Fibroblast of pulmonary artery (primary cell): ENCODE measurements around the gene AGPAT1.
"Not testable (repeated sequence)": the region's sequence is repeated elsewhere in the genome, so short reads cannot be mapped to it uniquely, and the experiment has no call there.

Experiments
- DNase-seq: peaks from one replicate; pipeline ENCODE4 v3.0.0-alpha.2; 2010; ENCODE audit warnings: low read depth
- H3K4me3 ChIP-seq: replicated peaks from 2 replicates; pipeline ENCODE4 v1.5.1; 2011; ENCODE audit warnings: low read depth, mild to moderate bottlenecking, control low read depth, low read length, moderate library complexity
- TF ChIP-seq, protein P1 (sequence below): IDR thresholded peaks from 2 replicates; pipeline ENCODE4 v1.5.1; 2011; ENCODE audit warnings: mild to moderate bottlenecking, control low read depth, low read length, inconsistent platforms; ENCODE audit errors: missing control alignments

Gene AGPAT1

DNA sequence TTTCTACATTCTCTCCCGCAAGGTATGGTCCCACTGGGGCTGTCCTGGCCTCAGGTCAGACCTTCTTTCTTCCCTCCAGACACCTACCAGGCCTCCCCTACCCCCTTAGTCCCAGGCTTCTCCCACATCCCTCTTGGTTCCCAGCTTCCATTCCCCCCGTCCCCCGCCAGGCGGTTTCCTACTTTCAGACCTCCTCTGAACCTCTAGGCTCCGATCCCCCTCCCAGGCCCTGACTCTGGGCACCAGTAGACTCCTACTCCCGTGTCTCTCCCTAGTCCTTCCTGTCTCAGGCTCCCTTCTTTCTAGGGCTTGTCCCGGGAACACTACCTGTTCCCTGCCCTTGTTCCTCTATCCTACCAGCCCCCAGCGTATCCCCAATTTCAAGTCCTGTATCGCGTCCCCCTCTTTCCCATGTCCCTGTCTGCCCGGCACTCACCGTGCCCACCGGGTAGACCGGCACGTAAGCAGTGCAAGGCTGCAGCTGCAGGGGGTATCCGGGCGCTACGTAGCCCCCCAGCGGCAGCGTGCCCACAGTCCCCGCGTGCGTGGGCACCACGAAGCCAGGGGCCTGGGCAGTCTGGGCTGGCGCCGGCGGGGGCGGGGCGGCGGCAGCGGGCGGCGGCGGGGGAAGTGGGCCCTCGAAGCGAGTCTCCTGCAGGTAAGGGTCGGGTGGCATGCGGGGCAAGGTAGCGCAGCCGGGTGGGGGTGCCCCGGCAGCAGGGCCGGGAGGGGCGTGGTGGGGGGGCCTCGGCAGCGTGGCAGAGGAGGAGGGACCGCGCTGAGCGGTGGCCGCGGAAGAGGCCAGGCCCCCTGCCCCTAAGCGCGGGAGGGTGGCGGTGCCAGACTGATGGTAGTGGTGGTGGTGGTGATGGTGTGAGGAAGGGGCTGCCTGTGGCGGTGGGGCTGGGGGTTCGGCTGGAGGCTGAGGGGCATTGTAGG, 25.7 kb downstream of the AGPAT1 start:
- no peak overlapping the region for H3K4me3 ChIP-seq
- TF ChIP-seq, protein P1, sequence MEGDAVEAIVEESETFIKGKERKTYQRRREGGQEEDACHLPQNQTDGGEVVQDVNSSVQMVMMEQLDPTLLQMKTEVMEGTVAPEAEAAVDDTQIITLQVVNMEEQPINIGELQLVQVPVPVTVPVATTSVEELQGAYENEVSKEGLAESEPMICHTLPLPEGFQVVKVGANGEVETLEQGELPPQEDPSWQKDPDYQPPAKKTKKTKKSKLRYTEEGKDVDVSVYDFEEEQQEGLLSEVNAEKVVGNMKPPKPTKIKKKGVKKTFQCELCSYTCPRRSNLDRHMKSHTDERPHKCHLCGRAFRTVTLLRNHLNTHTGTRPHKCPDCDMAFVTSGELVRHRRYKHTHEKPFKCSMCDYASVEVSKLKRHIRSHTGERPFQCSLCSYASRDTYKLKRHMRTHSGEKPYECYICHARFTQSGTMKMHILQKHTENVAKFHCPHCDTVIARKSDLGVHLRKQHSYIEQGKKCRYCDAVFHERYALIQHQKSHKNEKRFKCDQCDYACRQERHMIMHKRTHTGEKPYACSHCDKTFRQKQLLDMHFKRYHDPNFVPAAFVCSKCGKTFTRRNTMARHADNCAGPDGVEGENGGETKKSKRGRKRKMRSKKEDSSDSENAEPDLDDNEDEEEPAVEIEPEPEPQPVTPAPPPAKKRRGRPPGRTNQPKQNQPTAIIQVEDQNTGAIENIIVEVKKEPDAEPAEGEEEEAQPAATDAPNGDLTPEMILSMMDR = no peak
- no peak for DNase-seq

DNA sequence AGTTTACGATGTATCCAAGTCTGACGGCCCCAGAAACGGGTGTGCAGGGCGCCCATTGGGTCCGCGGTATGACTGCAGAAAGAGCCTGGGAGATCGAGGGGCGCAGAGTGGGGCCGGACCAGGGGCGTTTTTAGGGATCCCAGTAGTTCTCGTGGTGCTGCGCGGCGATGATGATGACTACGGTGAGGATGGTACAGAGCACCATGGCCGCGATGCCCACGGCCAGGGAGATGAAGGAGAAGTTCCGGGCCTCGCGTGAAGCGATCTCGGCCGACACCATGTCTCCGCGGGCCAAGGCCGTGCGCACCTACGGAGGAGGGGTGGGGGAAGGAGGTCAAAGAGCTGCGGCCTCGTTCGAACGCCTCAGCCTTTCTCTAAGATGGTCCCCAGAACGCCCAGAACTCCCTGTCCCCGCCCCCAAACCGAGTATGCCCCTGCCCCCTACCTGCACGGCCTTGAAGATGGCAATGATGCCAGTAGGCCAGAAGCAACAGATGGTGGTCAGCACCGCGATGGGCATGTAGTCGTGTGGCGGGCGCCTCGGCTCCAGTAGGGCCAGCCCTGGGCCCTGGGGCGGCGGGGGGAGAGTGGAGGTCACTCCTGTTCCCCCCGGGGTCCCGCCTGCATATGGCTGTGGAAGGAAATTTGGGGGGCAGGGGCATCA, 26.7 kb downstream of the AGPAT1 start:
- TF ChIP-seq, protein P1 = no peak
- no peak for DNase-seq
- no peak overlapping the region for H3K4me3 ChIP-seq

DNA sequence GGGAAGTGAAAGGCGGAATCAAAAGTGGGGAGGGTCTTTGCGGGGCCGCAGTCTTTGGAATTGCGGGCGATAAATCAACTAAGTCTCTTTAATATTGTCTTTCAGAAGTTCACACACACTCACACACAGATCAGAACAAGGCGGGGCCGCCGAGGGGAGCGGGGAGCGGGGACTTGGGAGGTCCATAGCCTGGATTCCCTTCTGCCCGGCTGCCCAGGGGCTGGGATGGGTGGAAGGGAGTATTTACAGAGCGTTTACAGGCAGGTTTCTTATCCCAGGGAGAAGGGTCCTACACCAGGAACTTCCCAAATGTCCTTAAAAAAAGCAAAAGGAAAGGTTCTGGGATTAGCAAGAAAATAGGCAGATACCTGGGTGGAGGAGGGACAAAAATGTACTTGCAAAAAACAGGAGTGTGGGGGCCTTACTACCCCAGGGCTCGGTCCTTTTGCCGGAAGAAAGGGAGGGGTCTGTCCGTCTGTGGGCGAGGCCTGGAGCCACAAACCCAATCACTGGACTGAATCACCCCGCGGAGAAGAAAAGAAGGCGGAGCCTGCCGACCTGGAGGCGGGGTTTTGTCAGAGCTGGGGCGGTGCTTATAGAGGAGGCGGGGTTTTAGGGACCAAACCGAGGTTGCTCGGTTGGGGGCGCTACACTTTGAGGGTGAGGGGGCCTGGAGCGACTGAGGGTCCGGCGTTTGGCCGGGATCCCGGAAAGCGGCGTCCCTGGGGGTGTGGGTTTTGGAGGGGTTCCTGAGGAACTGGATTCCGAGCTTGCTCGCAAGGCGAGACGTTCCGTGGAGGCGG, 27.4 kb downstream of the AGPAT1 start:
- no peak for DNase-seq
- TF ChIP-seq, protein P1 = no peak
- H3K4me3 ChIP-seq = no peak overlapping the region

DNA sequence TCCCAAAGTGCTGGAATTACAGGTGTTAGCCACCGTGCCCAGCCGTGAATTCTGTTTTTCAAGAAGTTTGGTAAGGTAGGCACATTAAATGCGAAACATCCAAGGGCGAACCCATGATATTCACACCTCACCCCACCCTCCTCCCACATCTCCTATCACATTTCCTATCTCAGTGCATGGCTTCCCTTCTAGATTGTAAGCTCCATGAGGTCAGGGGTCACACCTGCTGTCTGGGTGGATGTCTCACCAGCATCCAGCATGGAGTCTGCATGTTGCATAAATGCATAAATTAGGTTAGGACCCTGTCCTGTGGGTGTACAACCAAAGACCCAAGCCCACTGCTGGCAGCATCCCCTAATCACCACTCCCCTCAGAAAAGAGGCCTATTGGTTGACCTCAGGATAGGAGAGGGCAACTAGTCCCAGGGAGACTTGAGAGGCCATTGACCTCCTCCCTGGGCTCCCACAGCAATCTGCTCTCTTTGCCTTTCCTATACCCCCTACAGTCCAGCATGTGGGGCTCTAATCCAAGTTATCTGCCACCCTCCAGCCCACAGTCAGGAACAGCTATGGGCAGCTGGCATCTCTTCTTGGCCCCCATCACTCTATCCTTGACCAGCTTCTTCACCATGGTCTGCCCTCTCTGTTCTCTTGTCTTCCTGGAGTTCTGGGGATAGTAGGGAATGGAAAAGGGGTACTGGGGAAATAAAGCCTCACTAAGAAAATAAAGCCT, 28.3 kb downstream of the AGPAT1 start:
- DNase-seq = no peak
- H3K4me3 ChIP-seq = no peak overlapping the region
- TF ChIP-seq, protein P1 = no peak

DNA sequence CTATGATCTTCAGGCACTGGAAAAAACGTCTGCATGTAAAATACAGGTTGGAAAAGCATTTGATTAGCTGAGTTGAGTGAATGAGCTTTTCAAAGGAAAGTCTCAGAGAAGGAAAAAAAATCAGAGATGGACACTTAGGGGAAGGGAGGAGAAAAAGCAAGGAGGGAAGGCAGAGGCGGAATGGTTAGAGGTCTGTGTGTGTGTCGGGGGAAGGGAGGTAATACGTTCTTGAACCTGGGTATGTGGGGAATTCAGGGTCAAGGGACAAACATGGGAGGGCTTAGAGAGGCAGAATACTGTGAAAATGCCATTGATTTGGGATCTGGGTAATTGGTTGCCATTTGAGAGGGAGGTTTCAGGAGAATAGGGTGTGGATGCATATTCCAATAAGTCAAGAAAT, 29.2 kb downstream of the AGPAT1 start:
- no peak for DNase-seq
- TF ChIP-seq, protein P1 = no peak
- H3K4me3 ChIP-seq = no peak overlapping the region

DNA sequence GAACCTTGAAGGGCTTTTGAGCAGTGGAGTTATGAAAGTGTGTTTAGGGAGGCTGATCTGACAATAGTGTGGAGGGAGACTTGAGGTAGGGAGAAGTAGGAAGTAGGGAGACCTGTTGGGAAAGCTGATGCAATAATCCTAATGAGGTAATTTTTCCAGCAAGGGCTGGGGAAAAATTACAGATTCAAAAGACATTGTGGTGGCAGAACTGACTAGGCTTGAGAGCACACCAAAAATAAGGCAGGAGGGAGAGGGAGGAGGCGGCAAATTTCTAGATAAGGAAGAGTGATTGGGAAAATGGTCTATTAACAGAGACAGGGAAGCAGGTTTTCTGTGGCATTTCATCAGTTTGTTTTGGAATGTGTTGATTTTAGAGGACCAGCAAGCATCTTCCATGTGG, 29.6 kb downstream of the AGPAT1 start:
- TF ChIP-seq, protein P1 = no peak
- H3K4me3 ChIP-seq = no peak overlapping the region
- DNase-seq = no peak

DNA sequence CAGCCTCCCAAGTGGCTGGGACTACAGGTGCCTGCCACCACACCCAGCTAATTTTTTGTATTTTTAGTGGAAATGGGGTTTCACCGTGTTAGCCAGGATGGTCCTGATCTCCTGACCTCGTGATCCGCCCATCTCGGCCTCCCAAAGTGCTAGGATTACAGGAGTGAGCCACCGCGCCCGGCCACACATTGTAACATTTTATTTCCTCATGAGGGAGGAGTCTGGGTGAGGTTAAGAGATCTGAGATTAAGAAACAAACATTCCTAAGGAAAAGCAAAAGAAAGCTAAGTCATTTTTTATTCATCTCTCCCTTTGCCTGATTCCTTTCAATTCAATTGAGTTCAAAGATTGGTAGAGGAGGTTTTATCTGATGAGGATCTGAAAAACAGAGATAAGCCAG, 31.6 kb downstream of the AGPAT1 start:
- not testable (repeated sequence) for H3K4me3 ChIP-seq, DNase-seq
